AG04450 (cell line): ENCODE data around the gene GP1BA. TPM values are rescaled to one million over a fixed set of nuclear protein-coding genes. Genes with fewer than 3 reads are reported as not detected.

ENCODE experiments used
- CTCF ChIA-PET: fragments of 300-600, 350-600 bp; formaldehyde crosslinking; extraction: SDS; loops from one replicate; lab custom pipeline; 2022; ENCODE audit warnings: antibody characterized with exemption, inconsistent platforms; lab: Charles Lee
- POLR2A ChIA-PET: fragments of 350-600 bp; formaldehyde crosslinking; extraction: SDS; loops from one replicate; lab custom pipeline; 2021; ENCODE audit warnings: antibody characterized with exemption, inconsistent platforms; lab: Yijun Ruan, JAX
- DNase-seq: peaks from one replicate; pipeline ENCODE4 v3.0.0-alpha.2; 2011; ENCODE audit warnings: low read depth, low spot score
- H3K27ac ChIP-seq: one replicate; pipeline ENCODE4 v1.5.1; 2012; ENCODE audit warnings: low read depth, low read length, control low read depth
- H3K27me3 ChIP-seq: one replicate; pipeline ENCODE4 v1.6.0; 2012; ENCODE audit warnings: low read length; ENCODE audit not compliant: control insufficient read depth, insufficient read depth
- H3K4me3 ChIP-seq: 2 replicates; pipeline ENCODE4 v1.5.1; 2011; ENCODE audit warnings: mild to moderate bottlenecking, low read depth, low read length, control low read depth
- H3K9me3 ChIP-seq: 2 replicates; pipeline ENCODE4 v1.5.1; 2012; ENCODE audit warnings: low read length; ENCODE audit not compliant: control insufficient read depth, insufficient read depth
- CTCF ChIP-seq: IDR thresholded peaks from 2 replicates; pipeline ENCODE4 v1.5.1; 2011; ENCODE audit warnings: low read depth, low read length, control low read depth, inconsistent platforms
- polyA plus RNA-seq: library from polyadenylated mRNA; depleted of rRNA; stranded (reverse); fragments of >200 nt; gene quantifications from 2 replicates; pipeline ENCODE4 v1.2.3, GENCODE V29; 2011

GP1BA gene
- polyA plus RNA-seq, 1 experiment = not detected

- no peak for DNase-seq
- H3K27ac ChIP-seq = no peak overlapping the region
- H3K27me3 ChIP-seq = no peaks in the 10 kb centered on the region
- POLR2A ChIA-PET = interaction anchor here (0.6 to 9.1 kb wide), 3 partner anchors 12 to 330 kb away, joined by 6 to 128 read pairs (median 7); partner anchors contain the start of genes RNF167, SLC25A11 and SPAG7
- CTCF ChIA-PET = interaction anchor here (0.6 to 1.1 kb wide), 3 partner anchors 43 to 111 kb away, joined by 3 to 4 read pairs (median 3); no protein-coding TSS in a partner anchor
- no peak for TF ChIP-seq CTCF
- peaks cover 3% of the 10 kb centered on the region; the same call in 1 of the 2 replicates for H3K9me3 ChIP-seq
- no peak overlapping the region for H3K4me3 ChIP-seq
Measured at GRCh38 chr17:4951486-4951885, 19.4 kb downstream of the GP1BA start.

GRCh38 chr17:4953451-4953961, 21.4 kb downstream of the GP1BA start:
- DNase-seq = no peak
- H3K27ac ChIP-seq = peak overlapping the region; percentile 73
- H3K4me3 ChIP-seq = no peak overlapping the region
- ChIA-PET POLR2A (interaction anchor here (0.7 to 9.1 kb wide), 4 partner anchors 9 to 78 kb away, joined by 3 to 128 read pairs (median 5); partner anchors contain the start of gene SPAG7), CTCF (interaction anchor here (0.9 kb wide), 1 partner anchor 14 kb away, joined by 3 read pairs; the partner anchor contains the start of gene SPAG7)
- H3K27me3 ChIP-seq = no peaks in the 10 kb centered on the region
- no peaks in the 10 kb centered on the region for H3K9me3 ChIP-seq
- TF ChIP-seq CTCF = no peak

- no peak for TF ChIP-seq CTCF
- Histone ChIP-seq H3K27ac (no peak overlapping the region), H3K27me3 (no peaks in the 10 kb centered on the region), H3K9me3 (no peaks in the 10 kb centered on the region), H3K4me3 (no peak overlapping the region)
- DNase-seq = no peak
- CTCF ChIA-PET = interaction anchor here (1.6 kb wide), 1 partner anchor 47 kb away, joined by 5 read pairs; no protein-coding TSS in a partner anchor
- POLR2A ChIA-PET = no interaction called here
Measured at GRCh38 chr17:4955091-4955490, 23.0 kb downstream of the GP1BA start.

GRCh38 chr17:4956493-4957061, 24.5 kb downstream of the GP1BA start:
- Histone ChIP-seq H3K27me3 (no peaks in the 10 kb centered on the region), H3K4me3 (no peak overlapping the region), H3K27ac (no peak overlapping the region), H3K9me3 (no peaks in the 10 kb centered on the region)
- no peak for DNase-seq
- TF ChIP-seq CTCF = peak; percentile 6; the same call in 1 of the 2 replicates
- ChIA-PET CTCF (no interaction called here), POLR2A (interaction anchor here (2.1 kb wide), 1 partner anchor 10 kb away, joined by 25 read pairs; no protein-coding TSS in a partner anchor)

- no peaks in the 10 kb centered on the region for H3K27me3 ChIP-seq
- H3K9me3 ChIP-seq = no peaks in the 10 kb centered on the region
- TF ChIP-seq CTCF = no peak
- CTCF ChIA-PET = interaction anchor here (0.8 kb wide), 1 partner anchor 15 kb away, joined by 3 read pairs; no protein-coding TSS in a partner anchor
- no peak for DNase-seq
- POLR2A ChIA-PET = interaction anchor here (2.1 kb wide), 1 partner anchor 8 kb away, joined by 25 read pairs; no protein-coding TSS in a partner anchor
- no peak overlapping the region for H3K27ac ChIP-seq
- no peak overlapping the region for H3K4me3 ChIP-seq
Measured at GRCh38 chr17:4958102-4958501, 26.0 kb downstream of the GP1BA start.
